Stimulated activated CD8-positive, alpha-beta memory T cell treated with anti-CD3 and anti-CD28 coated beads, Interleukin-2, amount 100 ng/mL, for 1 hour (primary cell): Measurements from ENCODE around the gene MEIS1.

Experiments used
- DNase-seq, 2 donors: peaks; one replicate each; pipeline ENCODE4 v3.0.0-alpha.2; 2020; ENCODE audit warnings: low read depth in 2 of 2

MEIS1 gene

GRCh38 chr2:66535574-66536289, 100.8 kb downstream of the MEIS1 start:
- DNase-seq: no peak

GRCh38 chr2:66536290-66536673, 101.4 kb downstream of the MEIS1 start:
- no peak for DNase-seq

- no peak for DNase-seq
Observed at GRCh38 chr2:66536997-66537396, 102.1 kb downstream of the MEIS1 start.

GRCh38 chr2:66538291-66538690, 103.4 kb downstream of the MEIS1 start:
- no peak for DNase-seq

- DNase-seq: no peak
Observed at GRCh38 chr2:66539452-66539851, 104.5 kb downstream of the MEIS1 start.

- no peak for DNase-seq
Observed at GRCh38 chr2:66541646-66542045, 106.7 kb downstream of the MEIS1 start.

GRCh38 chr2:66543257-66543767, 108.4 kb downstream of the MEIS1 start:
- DNase-seq: no peak

GRCh38 chr2:66544258-66544657, 109.3 kb downstream of the MEIS1 start:
- no peak for DNase-seq

GRCh38 chr2:66545258-66545657, 110.3 kb downstream of the MEIS1 start:
- DNase-seq: no peak

- DNase-seq: no peak
Observed at GRCh38 chr2:66547118-66547517, 112.2 kb downstream of the MEIS1 start.

- DNase-seq: no peak
Observed at GRCh38 chr2:66547887-66548286, 113.0 kb downstream of the MEIS1 start.

GRCh38 chr2:66548422-66548821, 113.5 kb downstream of the MEIS1 start:
- DNase-seq: no peak

- DNase-seq: no peak
Observed at GRCh38 chr2:66550826-66551225, 115.9 kb downstream of the MEIS1 start.

GRCh38 chr2:66553370-66553769, 118.4 kb downstream of the MEIS1 start:
- DNase-seq: no peak

- DNase-seq: no peak
Observed at GRCh38 chr2:66555091-66555490, 120.2 kb downstream of the MEIS1 start.

- DNase-seq: no peak
Observed at GRCh38 chr2:66555501-66556324, 120.8 kb downstream of the MEIS1 start.

- no peak for DNase-seq
Observed at GRCh38 chr2:66559672-66560071, 124.7 kb downstream of the MEIS1 start.

GRCh38 chr2:66560683-66561082, 125.8 kb downstream of the MEIS1 start:
- no peak for DNase-seq

GRCh38 chr2:66561645-66562303, 126.8 kb downstream of the MEIS1 start:
- no peak for DNase-seq

- DNase-seq: no peak
Observed at GRCh38 chr2:66562304-66562685, 127.4 kb downstream of the MEIS1 start.

GRCh38 chr2:66563473-66563872, 128.5 kb downstream of the MEIS1 start:
- DNase-seq: no peak

GRCh38 chr2:66565291-66565690, 130.4 kb downstream of the MEIS1 start:
- DNase-seq: no peak
